Measurements from ENCODE around the gene ZIC1.

ZIC1 gene

DNA sequence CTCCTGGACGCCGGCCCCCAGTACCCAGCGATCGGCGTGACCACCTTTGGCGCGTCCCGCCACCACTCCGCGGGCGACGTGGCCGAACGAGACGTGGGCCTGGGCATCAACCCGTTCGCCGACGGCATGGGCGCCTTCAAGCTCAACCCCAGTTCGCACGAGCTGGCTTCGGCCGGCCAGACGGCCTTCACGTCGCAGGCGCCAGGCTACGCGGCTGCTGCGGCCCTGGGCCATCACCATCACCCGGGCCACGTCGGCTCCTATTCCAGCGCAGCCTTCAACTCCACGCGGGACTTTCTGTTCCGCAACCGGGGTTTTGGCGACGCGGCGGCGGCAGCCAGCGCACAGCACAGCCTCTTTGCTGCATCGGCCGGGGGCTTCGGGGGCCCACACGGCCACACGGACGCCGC, 956 bp downstream of the ZIC1 start:
- no peak for DNase-seq (ENCODE audit: low spot score)

DNA sequence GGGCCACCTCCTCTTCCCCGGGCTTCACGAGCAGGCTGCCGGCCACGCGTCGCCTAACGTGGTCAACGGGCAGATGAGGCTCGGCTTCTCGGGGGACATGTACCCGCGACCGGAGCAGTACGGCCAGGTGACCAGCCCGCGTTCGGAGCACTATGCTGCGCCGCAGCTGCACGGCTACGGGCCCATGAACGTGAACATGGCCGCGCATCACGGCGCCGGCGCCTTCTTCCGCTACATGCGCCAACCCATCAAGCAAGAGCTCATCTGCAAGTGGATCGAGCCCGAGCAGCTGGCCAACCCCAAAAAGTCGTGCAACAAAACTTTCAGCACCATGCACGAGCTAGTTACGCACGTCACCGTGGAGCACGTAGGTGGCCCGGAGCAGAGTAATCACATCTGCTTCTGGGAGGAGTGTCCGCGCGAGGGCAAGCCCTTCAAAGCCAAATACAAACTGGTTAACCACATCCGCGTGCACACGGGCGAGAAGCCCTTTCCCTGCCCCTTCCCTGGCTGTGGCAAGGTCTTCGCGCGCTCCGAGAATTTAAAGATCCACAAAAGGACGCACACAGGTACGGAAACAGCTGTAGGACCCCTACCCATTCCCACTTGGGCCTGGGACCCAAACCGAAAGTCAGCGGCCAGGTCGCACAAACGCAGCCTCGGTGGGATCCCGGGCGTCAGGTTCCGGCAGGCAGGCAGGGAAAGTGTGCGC, 1.5 kb downstream of the ZIC1 start:
- DNase-seq (ENCODE audit: low spot score), result no peak

- DNase-seq (ENCODE audit: low spot score), result peak; percentile 42
These were observed 2.2 kb downstream of the ZIC1 start for GRCh38 chr3:147411238-147411814.

DNA sequence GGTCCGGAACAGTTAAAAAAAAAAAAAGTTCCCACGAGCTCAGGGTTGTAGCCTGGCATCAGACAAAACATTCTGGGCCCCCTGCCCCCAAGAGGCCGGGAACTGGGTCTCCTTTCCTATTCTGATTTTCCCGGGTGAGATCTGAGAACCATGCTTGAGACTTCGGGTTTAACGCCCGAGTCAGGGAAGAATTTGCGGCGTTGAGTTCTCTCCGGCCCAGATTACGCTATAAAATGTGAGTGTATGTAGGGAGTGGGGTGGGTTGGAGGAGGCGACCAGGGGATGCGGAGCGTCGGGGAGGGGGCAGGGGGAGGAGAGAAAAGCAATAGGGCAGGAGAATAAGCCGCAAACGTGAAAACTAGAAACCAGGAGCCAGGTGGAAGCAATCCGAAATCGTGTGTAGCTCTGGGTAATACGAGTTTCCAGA, 2.7 kb downstream of the ZIC1 start:
- no peak for DNase-seq (ENCODE audit: low spot score)

DNA sequence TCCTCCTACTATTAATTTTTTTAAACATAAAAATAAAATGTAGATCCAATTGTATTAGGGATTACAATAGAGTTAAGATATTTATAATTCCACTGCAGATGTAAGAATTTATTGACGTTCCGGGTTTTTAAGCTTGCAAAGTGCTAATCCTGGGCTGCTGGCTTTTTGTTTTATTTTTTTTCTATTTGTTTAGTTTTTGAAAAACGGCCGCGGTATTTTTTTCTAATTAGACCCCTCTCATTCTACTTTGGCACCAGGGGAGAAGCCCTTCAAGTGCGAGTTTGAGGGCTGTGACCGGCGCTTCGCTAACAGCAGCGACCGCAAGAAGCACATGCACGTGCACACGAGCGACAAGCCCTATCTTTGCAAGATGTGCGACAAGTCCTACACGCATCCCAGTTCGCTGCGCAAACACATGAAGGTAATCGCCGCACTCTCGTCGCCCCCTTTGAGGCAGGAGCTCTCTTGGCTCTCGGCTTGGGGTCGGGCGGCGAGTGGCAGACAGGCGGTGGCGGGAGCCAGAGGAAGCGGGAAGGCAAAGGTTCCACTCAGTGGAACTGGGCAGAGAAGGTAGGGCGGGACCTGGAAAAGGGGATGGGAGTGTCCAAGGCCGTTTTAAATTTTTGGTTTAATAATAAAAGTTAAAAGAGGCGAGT, 3.2 kb downstream of the ZIC1 start:
- no peak for DNase-seq (ENCODE audit: low spot score)

- no peak for DNase-seq (ENCODE audit: low spot score)
These were observed 3.9 kb downstream of the ZIC1 start for GRCh38 chr3:147412917-147413685.

GRCh38 chr3:147413686-147414389, 4.7 kb downstream of the ZIC1 start:
- DNase-seq (ENCODE audit: low spot score), result no peak

GRCh38 chr3:147414390-147415138, 5.4 kb downstream of the ZIC1 start:
- DNase-seq (ENCODE audit: low spot score), result no peak

- no peak for DNase-seq (ENCODE audit: low spot score)
These were observed 6.1 kb downstream of the ZIC1 start for GRCh38 chr3:147415286-147415685.

GRCh38 chr3:147415874-147416273, 6.7 kb downstream of the ZIC1 start:
- no peak for DNase-seq (ENCODE audit: low spot score)

- no peak for DNase-seq (ENCODE audit: low spot score)
These were observed 7.8 kb downstream of the ZIC1 start for GRCh38 chr3:147416931-147417330.

DNA sequence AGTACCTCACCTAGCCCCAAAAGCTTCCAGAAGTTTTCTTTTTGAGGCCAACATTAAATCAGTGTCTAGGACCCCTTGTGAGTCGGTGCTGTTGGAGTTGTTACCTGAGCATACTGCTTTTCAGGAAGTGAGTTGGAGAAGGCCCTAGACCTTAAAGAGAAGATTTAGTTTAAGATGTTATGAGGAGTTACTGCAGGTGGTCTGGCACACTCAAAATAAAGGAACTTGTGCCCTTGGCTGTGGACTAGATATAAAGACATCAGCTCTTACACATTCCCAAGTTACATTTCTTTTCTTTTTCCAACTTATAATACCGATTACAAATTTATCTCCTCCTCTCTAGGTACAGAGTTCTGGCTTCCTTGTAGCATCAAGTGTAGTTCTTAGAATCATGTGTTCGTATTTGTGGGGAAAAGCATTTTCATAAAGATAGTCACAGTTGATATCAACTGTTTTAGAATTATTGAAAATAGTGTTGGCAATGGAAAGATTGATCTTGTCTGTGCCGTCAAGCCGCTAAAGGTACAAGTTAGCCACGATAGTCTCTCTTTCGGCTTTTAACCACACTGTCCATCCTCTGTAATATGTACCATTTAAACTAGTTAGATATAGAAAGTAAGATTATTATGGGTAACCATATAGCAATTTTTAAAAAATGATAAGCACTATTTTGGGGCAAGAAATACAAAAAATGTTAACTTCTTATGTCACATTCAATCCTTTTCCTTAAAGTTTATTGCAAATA, 8.6 kb downstream of the ZIC1 start:
- DNase-seq (ENCODE audit: low spot score), result no peak

DNA sequence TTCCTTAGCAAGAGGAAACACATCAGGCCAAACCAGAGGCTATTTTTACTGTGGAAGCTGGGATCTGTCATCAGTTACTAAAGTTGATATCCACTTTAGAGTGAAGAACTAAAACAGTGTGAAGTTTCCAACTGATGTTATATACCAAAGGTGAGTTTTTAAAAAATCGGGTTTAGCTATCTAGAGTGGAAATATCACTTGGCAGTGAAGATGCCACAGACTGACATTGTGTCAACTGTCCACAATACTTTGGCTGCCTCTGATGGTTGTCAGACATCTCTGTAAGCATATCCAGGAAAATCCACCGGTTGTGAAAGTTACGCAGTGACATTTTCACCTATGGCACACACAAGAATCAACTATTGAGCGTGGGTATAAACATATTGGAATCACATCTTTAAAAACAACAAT, 9.2 kb downstream of the ZIC1 start:
- DNase-seq (ENCODE audit: low spot score), result no peak

DNA sequence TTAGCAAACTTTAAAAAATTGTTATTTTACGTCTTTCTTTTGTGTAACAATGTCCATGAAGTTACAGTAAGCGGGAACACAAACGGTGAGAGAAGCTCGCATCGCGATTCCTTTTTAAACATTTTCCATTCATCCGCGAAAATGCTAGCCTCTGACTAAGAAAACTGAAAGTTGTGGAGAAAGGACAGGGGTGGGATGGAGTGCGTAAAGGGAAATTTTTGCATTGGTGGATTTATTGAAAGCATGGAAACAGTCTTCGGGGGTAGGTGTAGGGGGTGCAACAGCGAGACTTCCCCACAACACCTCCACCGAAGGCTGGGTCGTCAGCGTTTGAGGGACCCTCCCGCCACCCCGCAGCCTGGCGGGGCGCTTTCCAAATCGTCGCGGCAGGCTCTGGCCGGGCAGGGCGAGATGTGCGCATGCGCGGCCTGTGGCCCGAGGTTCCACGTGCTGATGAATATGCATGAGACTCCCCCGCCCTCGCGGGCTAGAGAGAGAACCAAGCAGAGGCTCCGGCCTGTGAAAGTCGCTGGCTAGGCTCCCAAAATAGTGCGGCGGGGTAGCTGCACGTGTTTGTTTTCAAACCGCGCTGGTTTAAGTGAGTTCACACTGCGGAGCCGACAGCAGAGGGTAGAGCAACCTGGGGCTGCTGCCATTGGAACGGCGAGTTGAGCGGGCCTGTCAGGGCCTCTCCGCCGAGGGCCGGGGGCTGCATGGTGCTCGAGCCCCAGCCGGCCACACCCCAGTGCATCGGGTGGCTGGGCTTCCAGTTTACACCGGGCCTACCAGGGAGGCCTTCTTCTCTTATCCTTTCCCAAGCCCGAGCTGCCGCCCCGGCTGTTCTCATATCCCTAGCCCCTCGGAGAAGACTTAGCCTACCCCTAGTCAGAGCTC, 9.9 kb downstream of the ZIC1 start:
- peak; percentile 57 for DNase-seq (ENCODE audit: low spot score)

GRCh38 chr3:147419781-147420224, 10.6 kb downstream of the ZIC1 start:
- DNase-seq (ENCODE audit: low spot score), result no peak

- DNase-seq (ENCODE audit: low spot score), result no peak
These were observed 11.4 kb downstream of the ZIC1 start for GRCh38 chr3:147420353-147421183.

- no peak for DNase-seq (ENCODE audit: low spot score)
These were observed 12.2 kb downstream of the ZIC1 start for GRCh38 chr3:147421184-147421912.

GRCh38 chr3:147422196-147422595, 13.0 kb downstream of the ZIC1 start:
- no peak for DNase-seq (ENCODE audit: low spot score)

Data from AG08395 (cell line).